Measurements from ENCODE around the gene RPP21.

RPP21 gene

DNA sequence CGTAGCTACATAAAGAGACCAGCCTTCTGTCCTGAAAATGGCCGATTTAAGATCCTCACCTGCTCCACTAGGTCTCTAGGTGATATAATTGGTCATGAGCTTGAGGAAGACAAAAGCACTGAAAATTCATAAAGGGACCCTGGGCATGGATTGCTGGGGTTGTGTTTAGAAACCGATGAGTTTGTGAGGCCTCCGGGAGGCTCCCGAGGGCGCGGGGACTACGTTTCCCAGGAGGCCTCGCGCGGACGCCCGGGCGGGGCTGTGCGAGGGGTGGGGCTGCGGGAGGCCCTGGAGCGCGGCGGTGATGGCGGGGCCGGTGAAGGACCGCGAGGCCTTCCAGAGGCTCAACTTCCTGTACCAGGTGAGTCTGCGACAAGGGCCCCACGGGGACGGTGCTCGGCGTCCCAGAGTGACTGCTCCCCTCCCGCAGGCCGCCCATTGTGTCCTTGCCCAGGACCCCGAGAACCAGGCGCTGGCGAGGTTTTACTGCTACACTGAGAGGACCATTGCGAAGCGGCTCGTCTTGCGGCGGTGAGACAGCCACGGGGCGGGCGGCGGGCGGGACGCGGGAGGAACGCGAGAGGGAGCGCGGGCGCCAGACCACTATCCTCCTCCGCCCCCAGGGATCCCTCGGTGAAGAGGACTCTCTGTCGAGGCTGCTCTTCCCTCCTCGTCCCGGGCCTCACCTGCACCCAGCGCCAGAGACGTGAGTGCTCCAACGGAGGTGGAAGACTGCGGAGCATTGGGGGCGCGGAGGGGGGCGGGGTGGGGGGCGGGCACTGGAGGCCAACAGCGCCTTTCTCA lies at the start of gene RPP21:
Gene RPP21, plus strand, starts transcription at position 289 of the 804 bp plus-strand sequence. Its CDS starts 16 bp downstream, at position 305.
- peak; percentile 89 for DNase-seq

DNA sequence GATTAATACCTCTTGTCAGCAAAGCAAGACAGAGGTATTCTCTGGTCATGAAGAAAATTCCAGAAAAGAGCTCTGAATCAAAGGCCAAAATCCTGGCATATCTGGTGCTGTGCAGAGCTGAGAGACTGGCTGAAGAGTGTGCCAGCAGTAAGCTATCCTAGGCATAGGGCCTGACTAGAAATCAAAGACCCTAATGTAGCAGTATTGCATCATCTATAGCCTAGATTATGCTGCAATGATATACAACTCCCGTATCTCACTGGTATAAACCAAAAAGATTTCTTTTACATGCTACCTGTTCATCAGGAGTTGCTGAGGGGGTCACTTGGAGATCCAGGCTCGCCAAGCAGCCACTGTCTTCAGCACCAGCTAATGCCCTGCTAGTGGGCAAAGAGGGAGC lies 49.1 kb upstream of the RPP21 start:
- DNase-seq: no peak

DNA sequence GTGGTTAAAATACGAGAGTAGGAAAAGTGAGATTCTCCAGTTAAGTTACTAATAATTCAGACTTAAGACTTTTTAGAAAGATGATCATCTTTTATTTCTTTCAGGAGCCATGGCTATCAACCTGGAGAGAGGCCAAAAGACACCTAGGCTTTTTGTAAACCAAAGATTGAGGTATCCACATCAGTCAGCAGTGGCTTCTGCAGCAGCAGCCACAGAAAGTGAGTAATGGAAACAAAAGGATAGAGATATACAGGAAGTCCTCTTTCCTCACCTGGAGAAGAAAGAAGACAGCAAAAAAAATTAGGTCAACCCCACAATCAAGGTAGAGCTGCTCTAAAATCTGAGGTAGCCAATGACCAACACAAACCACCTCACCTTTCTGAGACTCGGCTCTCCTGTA lies 41.0 kb upstream of the RPP21 start:
- no peak for DNase-seq

DNA sequence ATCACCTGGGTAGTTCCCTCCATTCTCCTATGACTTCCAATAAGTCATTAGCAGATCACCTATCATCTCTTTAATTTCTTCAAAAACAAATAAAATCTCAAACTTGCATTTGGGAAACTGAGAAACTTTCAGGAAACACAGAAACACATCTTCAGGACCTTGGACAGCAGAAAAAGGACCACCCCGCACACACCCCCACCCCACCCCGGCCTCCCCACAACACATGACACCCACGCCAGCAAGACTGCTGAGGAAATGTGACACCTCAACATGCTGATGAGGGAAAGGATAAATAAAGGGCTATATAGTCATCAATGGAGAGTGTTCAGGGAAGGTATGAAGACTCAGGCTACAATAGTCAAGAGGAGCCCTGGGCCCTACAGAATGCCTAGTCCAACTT lies 33.9 kb upstream of the RPP21 start:
- no peak for DNase-seq

DNA sequence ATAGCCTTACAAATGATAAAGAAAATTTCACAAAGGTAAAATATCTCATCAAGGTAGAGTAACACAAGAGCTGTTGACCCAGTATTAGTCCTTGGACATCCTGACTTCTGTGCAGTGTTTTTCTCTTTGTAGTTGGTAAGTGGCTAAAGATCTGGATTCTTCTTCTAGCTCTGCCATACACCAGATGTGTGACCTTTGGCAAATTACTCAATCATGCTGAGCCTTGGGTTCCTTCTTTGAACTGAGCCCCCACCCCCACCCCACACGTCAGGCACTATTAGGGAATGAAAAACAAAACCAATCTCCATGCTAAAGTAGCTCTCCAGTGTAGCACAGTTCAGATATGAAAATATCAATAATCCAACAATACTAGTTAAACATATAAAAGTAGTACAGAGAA lies 33.3 kb upstream of the RPP21 start:
- DNase-seq: no peak

DNA sequence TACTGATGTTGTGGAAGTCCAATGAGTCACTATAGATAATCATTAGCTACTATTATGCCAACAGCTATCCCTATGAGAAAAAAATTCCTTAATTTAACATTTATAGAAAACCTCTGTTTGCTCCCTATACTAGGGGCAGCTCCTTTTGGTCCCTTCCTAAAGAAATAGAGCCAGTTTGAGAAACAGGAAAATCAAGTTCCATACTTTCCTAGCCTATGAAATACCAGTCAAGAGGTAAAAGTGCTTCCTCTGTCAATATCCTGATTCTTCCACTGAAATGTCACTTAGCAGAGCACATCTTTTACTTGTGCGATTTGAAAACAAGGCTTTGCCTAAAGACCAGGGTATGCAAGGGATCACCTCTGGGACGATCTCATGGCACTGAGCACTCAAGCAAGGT lies 32.7 kb upstream of the RPP21 start:
- no peak for DNase-seq

- no peak for DNase-seq
Measured at GRCh38 chr6:30312676-30313321, 32.2 kb upstream of the RPP21 start.

- DNase-seq: no peak
Measured at GRCh38 chr6:30315156-30315555, 29.8 kb upstream of the RPP21 start.

DNA sequence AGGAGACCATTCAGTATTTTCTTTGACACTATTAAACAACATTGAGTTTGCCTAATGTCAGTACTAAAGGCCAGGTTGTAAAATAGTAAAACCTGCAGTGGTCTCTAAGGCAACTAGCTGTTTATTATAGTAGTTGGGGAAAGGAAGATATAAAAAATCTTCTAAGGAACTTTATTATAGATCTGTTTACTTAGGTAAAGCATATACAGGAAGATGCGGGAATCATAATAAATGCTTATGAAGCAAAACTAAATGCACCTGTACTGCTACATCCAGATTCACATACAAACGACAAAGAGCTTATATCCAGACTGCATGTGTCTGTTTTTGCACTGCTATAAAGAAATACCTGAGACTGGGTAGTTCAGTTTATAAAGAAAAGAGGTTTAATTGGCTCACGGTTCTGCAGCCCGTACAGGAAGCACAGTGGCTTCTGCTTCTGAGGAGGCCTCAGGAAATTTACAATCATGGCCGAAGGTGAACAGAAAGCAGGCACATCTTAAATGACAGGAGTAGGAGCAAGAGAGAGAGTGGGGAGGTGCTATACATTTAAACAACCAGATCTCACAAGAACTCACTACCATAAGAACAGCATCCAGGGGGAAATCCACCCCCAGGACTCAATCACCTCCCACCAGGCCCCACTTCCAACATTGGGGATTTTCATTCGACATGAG lies 26.9 kb upstream of the RPP21 start:
- no peak for DNase-seq

DNA sequence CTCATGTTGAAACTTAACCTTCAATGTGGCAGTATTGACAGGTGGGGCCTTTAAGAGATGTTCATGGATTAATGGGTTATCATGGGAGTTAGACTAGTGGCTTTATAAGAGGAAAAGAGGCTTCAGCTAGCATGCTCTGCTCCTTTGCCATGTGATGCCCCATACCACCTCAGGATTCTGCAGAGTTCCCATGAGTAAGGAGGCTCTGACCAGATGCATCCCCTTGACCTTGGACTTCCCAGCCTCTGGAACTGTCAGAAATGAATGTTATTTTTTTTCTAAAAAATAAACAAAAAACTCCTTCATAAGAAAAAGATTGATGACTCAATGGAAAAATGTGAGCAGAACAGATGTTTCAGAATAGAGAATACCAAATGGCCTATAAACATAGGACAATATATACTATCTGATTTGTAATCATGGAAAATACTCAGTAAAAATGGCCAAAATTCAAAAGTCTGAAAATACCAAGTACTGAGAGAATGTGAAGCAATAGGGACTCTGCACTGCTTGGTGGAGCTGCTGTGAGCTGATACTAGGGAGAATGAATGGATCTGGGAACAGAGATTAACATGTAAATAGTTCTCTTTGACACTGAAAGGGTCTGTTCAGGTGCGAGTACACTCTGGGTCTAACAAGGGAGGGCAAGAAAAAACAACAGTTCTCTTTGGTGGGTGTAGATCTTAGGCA lies 25.7 kb upstream of the RPP21 start:
- no peak for DNase-seq

DNA sequence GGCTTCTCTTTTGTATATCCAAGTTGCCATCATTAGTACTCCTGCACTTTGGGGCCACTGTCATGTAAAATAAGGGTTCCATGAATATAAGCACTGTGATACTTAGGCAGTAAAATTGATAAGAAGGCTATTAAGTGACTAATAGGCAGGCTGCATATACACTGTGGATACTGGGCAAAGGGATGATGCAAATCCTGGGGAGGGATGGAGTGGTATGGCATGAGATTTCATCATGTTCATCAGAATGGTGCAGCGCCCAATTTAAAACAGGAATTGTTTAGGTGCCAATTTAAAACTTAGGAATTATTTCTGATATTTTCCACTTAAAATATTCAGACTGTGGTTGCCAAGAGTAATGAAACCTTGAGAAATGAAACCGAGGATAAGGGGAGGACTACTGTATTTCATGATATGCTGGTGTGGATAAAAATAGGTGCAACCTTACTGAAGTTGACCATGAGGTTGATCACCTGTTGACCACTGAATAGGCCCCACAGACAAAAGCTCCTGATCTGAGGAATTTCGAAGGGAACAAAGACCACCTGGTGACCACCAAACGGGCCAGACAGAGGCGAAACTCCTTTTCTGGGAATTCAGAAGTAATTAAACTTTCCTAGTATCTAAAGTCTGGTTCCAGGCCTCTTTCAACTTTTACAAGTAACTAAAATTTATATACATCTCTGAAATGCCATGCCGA lies 23.1 kb upstream of the RPP21 start:
- DNase-seq: no peak

DNA sequence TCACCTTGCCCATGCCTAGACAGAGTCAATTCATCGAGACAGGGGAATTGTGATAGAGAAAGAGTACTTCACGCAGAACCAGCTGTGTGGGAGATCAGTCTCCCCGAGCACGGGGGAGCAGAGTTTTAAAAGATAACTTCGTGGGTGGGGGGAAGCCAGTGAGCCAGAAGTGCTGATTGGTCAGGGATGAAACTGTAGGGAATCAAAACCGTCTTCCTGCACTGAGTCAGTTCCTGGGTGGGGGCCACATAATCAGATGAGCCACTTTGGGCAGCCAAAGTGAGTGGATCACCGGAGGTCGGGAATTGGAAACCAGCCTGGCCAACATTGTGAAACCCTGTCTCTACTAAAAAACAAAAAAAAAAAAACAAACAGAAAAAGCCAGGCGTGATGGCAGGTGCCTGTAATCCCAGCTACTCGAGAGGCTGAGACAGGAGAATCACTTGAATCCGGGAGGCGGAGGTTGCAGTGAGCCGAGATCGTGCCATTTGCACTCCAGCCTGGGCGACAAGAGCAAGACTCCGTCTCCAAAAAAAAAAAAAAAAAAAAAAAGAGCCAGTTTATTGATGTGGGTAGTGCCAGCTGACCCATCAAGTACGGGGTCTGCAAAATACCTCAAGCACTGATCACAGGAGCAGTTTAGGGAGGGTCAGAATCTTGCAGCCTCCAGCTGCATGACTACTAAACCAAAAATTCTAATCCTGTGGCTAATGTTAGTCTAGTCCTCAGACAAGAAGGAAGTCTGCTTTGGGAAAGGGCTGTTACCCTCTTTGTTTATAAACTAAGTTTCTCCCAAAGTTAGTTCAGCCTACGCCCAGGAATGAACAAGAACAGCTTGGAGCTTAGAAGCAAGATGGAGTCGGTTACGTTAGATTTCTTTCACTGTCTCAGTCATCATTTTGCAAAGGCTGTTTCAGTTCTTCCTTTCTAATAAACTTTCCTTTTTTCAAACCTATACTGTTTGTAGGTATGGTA lies 22.1 kb upstream of the RPP21 start:
- no peak for DNase-seq

DNA sequence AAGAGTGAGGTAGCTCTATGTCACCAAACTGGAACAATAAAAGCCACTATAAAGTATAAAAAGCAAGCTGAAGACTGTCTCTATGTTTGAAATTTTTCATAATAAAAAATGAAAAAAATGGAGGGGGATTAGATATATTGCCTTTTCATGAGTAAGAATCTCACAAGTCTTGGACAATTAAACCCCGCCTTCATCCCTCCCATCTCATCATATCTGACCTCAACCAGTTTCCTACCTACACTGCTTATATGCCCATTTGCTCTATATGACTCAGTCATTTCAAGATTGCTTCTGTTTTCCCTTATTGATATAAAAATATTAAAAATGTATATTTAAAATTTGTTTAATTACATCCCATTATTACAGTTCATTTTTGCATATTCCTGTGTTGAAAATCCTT lies 21.1 kb upstream of the RPP21 start:
- DNase-seq: no peak

GRCh38 chr6:30325150-30325872 lies 19.6 kb upstream of the RPP21 start:
- peak; percentile 70 for DNase-seq

GRCh38 chr6:30325873-30326525 lies 19.0 kb upstream of the RPP21 start:
- no peak for DNase-seq

DNA sequence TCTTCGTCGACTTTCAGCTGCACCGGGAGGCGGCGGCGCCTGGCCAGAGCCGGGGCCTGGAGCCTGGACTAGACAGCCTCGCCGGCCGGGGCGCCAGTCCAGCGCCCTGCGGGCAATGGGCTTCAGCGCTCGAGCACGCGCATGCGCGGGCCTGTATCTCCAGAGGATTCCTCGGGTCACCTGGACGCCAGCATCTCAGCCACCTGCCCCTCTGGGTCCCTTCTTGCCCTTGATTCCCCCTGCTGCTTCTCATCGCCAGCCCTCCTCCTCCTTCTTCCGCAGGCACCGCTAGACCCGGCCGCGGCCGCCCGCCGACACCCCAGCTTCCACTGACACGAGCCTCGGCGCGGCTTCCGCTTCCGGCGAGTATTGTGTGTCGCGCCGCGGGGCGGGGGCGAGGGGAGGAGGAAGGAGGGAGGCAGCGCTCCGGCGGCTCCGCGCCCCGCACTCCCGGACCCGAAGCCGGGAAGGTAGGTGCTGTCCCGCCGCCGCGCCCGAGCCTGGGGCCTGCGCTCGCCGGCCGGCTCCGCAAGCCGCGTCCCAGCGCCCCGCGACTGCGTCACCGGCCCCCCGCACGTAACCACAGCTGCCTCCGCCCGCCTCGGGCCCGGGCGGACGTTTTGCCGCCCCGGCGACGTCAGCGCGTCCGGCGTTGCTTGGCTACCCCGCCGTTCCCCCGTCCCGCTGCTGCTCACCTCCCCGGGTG lies 18.3 kb upstream of the RPP21 start, which contains the start of gene TRIM39:
Gene TRIM39, plus strand, starts transcription at position 402 of the 706 bp plus-strand sequence. CDS start 2,391 bp downstream, outside the sequence.
- DNase-seq: peak; percentile 89

- no peak for DNase-seq
Measured at GRCh38 chr6:30327232-30327746, 17.7 kb upstream of the RPP21 start.

- no peak for DNase-seq
Measured at GRCh38 chr6:30328397-30328796, 16.6 kb upstream of the RPP21 start.

DNA sequence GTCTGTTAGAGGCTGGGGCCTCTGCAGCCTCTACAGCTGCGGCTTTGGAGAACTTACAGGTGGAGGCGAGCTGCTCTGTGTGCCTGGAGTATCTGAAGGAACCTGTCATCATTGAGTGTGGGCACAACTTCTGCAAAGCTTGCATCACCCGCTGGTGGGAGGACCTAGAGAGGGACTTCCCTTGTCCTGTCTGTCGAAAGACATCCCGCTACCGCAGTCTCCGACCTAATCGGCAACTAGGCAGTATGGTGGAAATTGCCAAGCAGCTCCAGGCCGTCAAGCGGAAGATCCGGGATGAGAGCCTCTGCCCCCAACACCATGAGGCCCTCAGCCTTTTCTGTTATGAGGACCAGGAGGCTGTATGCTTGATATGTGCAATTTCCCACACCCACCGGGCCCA lies 15.6 kb upstream of the RPP21 start:
- DNase-seq: no peak

Measured in 8988T (cell line).